ENCODE results near the gene HPS1.

The HPS1 gene

GRCh38 chr10:98368644-98369043 lies 78.1 kb downstream of the HPS1 start:
- ChIA-PET CTCF (interaction anchor here (0.6 kb wide), 1 partner anchor 319 kb away, joined by 8 read pairs; no protein-coding TSS in a partner anchor), POLR2A (no interaction called here)
- Histone ChIP-seq H3K9me3 (ENCODE audit: control insufficient read depth, insufficient read depth, low read depth, low read length) (no peaks in the 10 kb centered on the region), H3K36me3 (ENCODE audit: control insufficient read depth in 2 of 2, insufficient read depth in 1 of 2, low read length in 2 of 2) (no peaks in the 10 kb centered on the region), H3K4me1 (ENCODE audit: control insufficient read depth, insufficient read depth, low read length) (no peaks in the 10 kb centered on the region), H3K4me3 (ENCODE audit: low read depth, low read length) (no peak overlapping the region), H3K27ac (ENCODE audit: extremely low read depth, low read depth, low read length) (no peak overlapping the region)
- TF ChIP-seq ZNF701 (tag by site-specific recombination; IDR thresholded peaks at IDR 0.05): no peak
- no peak for TF ChIP-seq ZNF223 (tag by site-specific recombination; IDR thresholded peaks at IDR 0.05)
- TF ChIP-seq ZSCAN18 (tag by site-specific recombination; IDR thresholded peaks at IDR 0.05): no peak
- no peak for TF ChIP-seq ZBTB44 (tag by site-specific recombination; IDR thresholded peaks at IDR 0.05)
- TF ChIP-seq ZNF776 (tag by site-specific recombination; IDR thresholded peaks at IDR 0.05; ENCODE audit: borderline replicate concordance): no peak
- TF ChIP-seq GLIS1 (tag by site-specific recombination; IDR thresholded peaks at IDR 0.05): no peak

GRCh38 chr10:98367604-98368451 lies 78.9 kb downstream of the HPS1 start:
- H3K27ac ChIP-seq (ENCODE audit: extremely low read depth, low read depth, low read length): no peak overlapping the region
- TF ChIP-seq ZNF544 (tag by site-specific recombination; IDR thresholded peaks at IDR 0.05): no peak
- no peaks in the 10 kb centered on the region for H3K36me3 ChIP-seq (ENCODE audit: control insufficient read depth in 2 of 2, insufficient read depth in 1 of 2, low read length in 2 of 2)
- no peaks in the 10 kb centered on the region for H3K9me3 ChIP-seq (ENCODE audit: control insufficient read depth, insufficient read depth, low read depth, low read length)
- H3K4me3 ChIP-seq (ENCODE audit: low read depth, low read length): no peak overlapping the region
- H3K4me1 ChIP-seq (ENCODE audit: control insufficient read depth, insufficient read depth, low read length): no peaks in the 10 kb centered on the region
- ChIA-PET CTCF (interaction anchor here (0.6 kb wide), 2 partner anchors 318 to 1868 kb away, joined by 3 to 8 read pairs; no protein-coding TSS in a partner anchor), POLR2A (no interaction called here)

Data from HEK293 (cell line).